C1 segment of cervical spinal cord (tissue), 14 donors: ENCODE data around the gene MBD6.
A peak's percentile ranks its signal among the peaks of the same experiment; 100 is the strongest.
"Not testable (repeated sequence)": the region's sequence is repeated elsewhere in the genome, so short reads cannot be mapped to it uniquely, and the experiment has no call there.

ENCODE experiments used
- DNase-seq, 14 donors: peaks; one replicate each; lab custom pipeline; 2025; lab: John Stamatoyannopoulos, UW

MBD6 gene

DNA sequence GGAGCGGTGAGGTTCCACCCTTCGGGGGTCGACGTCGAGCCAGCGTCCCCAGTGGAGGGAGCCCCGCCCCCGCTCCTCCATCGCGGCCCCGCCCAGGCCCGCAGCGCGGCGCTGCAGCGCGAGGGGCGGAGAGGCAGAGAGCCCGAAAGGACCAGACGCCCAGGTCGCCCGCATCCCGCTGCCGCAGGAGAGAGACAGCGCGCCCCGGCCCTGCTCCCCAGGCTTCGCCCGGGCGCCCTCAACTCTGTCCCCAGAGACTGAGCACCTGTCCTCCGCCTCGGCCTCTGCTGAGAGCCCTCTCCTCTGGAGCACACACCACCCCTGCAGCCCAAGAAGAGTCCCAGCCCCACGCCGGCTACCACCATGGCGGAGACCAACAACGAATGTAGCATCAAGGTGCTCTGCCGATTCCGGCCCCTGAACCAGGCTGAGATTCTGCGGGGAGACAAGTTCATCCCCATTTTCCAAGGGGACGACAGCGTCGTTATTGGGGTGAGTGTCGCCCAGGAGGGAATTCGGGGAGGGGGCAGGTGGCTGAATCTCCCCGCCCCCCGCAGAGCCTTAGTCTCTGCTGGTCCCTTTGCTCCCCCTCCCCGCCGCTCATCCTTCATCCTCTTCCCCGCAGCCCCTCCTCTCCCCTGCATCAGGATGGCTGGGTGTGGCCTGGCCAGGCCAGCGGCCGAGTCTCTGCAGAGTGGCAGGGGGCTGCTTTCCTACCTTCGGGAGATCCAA lies 27.5 kb downstream of the MBD6 start, which contains the start of gene KIF5A:
Gene KIF5A (plus strand): TSS at position 136 of the 732 bp plus-strand sequence. CDS start 228 bp downstream, at position 364.
- peak in 10 of 14 donors; percentile 3 to 71 (median 39) for DNase-seq

DNA sequence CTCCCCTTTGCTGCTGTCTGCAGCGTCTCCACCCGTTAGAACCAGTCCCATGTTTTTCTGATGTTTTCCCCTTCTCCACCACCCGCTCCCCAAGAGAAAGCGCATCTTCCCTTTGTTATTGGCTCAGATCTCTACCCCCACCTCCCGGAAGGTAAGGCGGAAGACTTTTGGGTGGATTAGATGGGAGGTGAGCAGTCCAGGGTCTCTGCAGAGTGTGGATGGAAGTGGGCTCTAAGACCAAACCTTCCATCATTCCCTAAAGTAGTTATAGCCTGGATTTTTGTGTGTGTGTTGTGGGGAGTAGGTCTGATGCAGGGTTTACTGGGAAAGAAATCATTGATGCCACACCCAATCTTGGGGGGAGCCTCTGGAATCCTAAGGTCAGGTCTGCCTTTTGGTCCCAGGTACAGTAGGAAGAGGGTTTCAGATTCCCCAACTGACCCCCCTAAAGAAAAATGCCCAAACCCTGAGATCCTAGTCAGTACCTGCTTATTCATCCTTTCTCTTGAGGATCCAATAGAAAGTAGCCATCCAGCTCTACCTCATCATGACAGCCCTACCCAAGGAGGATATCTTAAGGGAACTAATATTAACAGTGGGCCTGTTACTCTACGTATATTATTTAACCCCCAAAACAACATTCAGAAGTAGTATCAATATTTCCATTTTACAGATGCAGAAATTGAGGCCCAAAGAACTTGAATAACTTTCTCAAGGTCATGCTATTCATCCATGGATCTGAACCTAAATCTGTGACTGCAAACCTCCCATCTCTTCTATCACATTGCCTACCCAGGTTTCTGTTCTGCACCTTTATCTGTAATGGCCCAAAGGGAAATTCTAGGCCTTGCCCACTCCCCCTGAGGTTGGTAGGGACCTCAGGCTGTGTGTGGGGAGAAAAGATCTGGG lies 28.3 kb downstream of the MBD6 start:
- DNase-seq = peak in 1 of 14 donors; percentile 24

DNA sequence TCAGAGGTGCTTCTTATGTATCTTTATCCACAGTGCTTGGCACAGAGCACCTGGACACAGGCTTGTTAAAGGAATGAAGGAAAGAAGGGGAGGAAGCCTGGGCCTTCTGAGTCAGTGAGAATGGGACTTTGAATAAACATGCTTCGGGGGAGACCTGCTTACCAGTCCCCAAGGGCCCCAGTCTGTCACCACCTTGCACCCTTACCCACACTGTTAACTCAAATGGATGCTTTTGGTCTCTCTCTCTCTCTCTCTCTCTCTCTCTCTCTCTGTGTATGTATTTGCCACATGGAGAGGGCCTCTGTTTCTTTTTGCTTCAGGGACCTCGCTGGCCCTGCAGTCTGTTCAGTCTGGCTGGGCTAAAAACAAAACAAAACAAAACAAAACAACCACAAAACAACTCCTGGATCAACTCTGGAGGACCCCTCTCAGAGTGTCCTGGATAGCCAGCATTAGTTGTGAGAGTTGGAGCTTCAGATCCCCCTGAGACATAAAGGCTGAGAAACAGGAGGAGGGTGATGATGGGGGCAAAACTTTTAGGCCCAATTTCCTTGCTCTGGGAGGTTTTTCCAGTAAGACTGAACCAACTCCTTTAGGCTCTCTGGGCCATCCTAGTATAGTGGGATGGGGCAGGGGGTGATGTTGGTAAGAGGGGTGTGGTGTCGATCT lies 29.1 kb downstream of the MBD6 start:
- DNase-seq = no peak

DNA sequence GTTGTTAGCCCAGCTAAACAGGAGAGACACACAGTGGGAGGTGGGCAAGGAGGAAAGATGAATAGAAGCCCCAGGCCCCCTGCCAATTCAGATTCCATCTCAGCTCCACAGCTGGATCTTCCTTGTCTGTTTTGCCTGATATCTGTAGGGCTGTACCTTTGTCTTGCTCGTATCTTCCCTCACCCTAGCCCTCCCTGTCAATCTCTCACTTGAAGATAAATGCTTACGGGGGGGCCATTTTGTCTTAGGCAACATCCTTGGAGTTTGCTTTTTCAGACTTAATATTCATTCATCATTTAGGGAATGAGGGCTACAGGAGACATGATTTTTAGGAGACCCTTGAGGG lies 29.7 kb downstream of the MBD6 start:
- no peak for DNase-seq

DNA sequence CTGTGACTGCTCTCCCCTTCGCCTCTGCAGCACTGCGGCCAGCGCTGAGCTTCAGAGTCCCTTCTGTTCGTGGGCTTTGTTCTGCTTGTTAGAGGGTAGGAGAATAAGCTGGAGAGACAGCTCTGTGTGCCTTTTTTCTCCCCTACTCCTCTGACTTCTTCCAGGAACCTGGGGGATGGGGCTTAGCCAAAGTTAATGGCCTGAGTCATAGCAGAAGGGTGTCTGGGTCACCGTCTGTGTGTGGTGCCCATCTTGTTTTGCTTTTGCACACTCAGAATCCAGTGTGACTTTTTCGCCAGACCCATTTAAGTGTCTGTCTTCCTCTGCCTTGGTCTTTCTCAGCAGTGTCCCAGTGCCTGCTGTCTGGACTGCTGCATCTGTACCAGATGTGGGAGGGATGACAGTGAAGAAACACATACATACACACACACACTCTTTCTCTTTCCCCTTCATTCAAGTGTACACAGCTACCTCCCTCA lies 30.2 kb downstream of the MBD6 start:
- peak in 3 of 14 donors; percentile 8 for DNase-seq

DNA sequence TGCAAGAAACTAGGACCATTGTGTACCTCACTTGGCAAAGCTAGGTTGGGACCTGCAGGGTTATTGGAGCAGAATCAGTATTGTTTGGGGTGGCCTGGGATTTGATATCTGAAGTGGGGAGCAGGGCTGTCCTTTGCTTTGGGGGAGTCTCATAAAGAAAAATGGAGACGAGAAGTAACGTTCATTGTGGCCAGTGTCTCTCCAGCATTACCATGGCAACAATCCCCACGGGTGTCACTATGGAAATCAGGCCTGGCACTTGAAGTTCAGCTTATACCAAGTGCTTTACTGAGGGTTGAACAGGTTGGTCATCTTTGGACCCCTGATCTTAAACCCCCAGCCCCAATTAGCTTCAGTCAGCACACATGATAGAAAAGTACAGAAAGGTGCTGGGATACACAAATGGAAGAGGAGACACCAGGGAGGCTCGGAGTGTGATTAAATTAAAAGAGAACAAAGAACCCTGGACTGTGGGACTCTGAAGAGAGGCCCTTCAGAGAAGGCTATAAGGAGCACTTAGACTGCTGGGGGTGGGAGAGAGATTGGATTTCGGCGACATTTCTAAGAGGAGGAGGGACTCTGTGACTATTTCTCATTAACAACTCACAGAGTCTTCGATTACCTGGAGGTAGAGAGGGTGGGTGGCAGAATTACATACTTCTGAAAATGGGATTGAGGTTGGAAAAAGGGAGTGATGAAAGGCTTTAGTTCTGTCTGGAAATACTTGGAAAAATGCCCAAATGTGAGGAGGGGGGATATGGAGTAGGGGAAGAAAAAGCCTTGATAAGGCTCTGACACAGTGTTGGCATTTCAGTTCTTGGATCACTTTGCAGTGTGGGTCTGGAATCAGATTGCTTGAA lies 30.9 kb downstream of the MBD6 start:
- DNase-seq = peak in 1 of 14 donors; percentile 14

DNA sequence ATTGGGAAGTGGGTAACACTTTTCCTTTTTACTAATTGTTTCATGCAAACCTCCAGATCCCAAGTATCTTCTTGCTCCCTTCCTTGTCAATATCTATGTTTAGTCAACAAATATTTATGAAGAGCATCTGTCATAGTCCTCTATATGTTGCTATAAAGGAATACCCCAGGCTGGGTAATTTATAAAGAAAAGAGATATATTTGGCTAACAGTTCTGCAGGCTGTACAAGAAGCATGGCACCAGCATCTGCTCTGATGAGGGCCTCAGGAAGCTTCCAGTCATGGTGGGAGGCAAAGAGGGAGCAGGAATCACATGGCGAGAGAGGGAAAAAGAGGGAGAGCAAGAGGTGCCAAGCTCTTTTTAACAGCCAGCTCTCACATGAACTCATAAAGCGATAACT lies 31.8 kb downstream of the MBD6 start:
- no peak for DNase-seq

DNA sequence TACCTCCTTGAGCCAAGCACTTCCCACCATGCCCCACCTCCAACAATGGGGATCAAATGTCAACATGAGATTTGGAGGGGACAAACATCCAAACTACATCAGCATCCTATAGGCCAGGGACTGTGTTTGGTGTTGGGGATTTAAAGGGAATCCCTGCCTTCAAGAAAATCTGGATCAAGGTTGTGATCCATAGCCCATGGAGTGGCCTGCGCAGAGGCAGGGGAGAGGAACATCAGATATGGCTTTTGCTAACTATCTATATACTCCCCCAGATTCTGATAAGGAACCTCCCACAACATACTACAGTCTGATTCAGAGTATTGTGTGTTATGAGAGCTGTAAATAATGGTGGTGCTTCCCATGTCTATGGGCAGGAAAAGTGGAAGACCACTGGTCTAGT lies 32.3 kb downstream of the MBD6 start:
- no peak for DNase-seq

DNA sequence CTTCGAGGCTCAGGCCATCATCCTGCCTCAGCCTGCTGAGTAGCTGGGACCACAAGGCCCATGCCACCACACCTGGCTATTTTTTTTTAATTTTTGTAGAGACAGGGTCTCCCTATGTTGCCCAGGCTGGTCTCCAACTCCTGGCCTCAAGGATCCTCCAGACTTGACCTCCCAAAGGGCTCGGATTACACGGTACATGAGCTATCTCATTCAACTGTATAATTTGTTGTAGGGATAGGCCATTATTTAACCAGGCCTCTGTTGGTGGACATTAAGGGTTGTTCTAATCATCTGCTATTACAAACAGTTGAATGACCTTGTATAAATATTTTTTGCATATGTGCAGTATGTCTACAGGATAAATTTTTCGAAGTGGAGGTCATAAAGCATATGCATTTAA lies 36.2 kb downstream of the MBD6 start:
- no peak for DNase-seq

DNA sequence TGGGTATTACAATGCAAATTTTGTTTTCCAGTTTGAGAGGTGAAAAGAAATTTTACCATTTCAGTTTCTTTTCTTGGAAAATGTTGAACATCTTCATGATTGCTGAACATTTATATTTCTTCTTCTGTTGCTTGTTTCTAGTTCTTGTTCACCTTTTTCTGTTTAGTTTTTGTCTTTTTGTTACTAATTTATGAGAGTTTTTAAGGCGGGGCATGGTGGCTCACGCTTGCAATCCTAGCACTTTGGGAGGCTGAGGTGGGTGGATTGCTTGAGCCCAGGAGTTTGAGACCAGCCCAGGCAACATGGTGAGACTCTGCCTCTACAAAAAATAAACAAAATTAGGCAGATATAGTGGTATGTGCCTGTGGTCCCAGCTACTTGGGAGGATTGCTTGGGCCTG lies 37.9 kb downstream of the MBD6 start:
- no peak for DNase-seq

DNA sequence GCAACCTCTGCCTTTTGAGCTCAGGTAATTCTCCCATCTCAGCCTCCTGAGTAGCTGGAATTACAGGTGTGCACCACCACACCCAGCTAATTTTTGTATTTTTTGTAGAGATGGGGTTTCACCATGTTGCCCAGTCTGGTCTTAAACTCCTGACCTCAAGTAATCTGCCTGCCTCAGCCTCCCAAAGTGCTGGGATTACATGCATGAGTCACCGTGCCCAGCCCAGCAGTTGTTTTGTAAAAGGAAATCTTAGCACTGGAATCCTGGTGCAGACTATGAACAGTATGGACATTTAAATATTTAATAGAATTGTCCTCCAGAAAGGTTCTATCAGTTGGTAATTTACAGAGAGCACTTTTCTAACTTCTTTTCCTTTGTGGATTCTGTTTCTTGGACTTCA lies 38.5 kb downstream of the MBD6 start:
- DNase-seq = not testable (repeated sequence)

DNA sequence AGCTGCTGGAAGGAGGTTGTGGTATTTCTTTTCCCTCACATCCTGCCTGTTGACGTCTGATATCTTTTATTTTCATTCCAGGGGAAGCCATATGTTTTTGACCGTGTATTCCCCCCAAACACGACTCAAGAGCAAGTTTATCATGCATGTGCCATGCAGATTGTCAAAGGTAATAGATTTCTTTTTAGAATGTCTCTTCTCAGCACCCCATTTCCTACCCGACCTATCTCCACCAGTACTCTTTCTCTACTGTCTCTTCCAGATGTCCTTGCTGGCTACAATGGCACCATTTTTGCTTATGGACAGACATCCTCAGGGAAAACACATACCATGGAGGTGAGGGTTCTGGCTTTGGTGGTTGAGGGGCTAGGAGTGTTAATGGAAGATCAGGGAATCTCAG lies 40.7 kb downstream of the MBD6 start:
- no peak for DNase-seq

DNA sequence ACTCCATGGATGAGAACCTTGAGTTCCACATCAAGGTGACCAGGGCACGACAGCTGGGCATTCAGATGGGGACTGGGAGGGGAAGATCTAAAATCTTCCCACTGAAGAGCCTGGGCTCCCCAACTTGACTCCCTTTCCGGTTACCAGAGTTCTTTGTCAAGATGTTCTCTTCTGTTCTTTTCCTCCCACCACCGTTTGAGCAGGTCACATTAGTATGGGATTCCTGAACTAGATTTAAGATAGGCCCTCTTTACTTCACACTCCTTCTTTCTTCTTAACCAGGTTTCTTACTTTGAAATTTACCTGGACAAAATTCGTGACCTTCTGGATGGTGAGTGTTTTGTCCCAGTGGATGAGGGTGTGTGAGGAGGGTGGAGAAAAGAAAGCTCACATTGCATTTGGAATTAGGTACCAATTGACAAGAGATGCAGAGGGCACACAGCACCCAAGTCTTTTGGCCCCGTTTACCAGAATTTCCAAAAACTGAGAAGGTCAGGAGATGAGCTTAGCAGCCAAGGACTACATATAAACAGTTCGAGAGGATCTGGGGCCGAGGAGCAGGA lies 41.6 kb downstream of the MBD6 start:
- no peak for DNase-seq

DNA sequence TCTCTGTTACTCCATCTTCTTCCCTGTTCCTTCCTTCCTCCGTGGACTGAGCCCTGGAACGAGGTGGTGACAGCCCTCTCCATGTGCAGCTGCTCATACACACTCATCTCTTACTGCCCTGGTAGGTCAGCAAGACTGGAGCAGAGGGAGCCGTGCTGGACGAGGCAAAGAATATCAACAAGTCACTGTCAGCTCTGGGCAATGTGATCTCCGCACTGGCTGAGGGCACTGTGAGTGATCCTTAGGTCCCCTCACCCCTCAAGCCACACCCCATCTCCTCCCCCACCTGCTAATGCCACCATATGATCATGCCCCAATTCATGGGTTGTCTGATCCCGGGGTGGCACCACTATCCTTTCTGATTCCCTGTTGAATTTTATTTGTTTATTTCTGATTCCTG lies 46.2 kb downstream of the MBD6 start:
- DNase-seq = no peak

DNA sequence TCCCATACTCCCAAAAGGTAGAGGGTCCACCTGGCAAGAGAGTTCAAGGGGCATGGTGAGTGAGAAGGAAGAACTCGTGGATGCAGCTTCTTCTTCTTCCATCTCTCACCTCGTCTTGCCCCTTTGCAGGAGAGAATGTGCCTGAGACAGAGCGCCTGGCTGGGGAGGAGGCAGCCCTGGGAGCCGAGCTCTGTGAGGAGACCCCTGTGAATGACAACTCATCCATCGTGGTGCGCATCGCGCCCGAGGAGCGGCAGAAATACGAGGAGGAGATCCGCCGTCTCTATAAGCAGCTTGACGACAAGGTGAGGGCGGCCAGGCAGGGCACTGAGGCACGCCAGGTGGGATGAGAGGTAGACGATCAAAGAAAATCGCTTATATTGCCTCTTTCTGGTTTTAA lies 47.2 kb downstream of the MBD6 start:
- no peak for DNase-seq

DNA sequence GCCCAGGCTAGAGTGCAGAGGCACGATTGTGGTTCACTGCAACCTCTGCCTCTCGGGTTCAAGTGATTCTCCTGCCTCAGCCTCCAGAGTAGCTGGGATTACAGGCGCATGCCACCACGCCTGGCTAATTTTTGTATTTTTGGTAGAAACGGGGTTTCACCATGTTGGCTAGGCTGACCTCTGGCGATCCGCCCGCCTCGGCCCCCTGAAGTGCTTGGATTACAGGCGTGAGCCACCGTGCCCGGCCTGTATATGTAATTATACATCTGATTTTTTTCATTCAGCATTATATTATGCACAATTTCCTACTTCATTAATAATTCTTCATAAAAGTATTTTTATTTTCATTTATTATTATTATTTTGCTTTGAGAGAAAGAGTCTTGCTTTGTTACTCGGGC lies 47.8 kb downstream of the MBD6 start:
- not testable (repeated sequence) for DNase-seq

DNA sequence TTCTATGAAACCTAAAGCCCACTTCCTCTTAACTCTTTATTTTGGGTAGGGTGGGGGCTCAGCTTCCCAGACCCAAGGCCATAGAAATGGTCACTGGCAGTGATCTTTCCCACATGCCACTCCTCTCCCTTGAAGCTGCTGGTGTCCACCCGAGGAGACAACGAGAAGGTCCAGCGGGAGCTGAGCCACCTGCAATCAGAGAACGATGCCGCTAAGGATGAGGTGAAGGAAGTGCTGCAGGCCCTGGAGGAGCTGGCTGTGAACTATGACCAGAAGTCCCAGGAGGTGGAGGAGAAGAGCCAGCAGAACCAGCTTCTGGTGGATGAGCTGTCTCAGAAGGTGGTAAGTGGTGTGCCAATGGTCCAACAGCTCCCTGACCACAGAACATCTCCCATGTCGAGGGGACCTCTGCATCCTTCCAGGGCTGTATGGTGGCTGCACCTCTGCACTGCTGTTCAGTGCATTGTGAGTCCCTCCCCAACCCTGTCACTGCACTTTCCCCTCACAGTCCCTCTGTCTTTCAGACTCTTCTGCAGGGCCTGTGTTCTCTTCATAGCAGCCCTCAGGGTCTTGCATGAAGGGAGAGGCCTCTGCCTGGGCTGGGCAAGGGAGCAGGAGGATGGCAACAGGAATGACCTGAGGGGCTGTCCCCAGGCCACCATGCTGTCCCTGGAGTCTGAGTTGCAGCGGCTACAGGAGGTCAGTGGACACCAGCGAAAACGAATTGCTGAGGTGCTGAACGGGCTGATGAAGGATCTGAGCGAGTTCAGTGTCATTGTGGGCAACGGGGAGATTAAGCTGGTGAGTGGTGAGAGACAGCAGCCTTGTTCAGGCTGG lies 49.5 kb downstream of the MBD6 start:
- DNase-seq = no peak

DNA sequence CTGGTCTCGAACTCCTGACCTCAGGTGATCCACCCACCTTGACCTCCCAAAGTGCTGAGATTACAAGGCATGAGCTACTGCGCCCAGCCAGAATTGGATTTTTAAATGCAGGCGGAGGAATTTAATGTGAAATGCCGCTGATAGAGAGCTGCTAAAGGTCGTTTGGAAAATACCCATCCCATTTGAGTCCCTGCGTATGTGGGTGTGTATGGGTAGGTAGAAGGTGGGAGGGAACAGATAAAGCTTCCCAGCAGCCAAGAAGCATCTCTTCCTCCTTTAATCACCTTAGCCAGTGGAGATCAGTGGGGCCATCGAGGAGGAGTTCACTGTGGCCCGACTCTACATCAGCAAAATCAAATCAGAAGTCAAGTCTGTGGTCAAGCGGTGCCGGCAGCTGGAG lies 52.2 kb downstream of the MBD6 start:
- no peak for DNase-seq

DNA sequence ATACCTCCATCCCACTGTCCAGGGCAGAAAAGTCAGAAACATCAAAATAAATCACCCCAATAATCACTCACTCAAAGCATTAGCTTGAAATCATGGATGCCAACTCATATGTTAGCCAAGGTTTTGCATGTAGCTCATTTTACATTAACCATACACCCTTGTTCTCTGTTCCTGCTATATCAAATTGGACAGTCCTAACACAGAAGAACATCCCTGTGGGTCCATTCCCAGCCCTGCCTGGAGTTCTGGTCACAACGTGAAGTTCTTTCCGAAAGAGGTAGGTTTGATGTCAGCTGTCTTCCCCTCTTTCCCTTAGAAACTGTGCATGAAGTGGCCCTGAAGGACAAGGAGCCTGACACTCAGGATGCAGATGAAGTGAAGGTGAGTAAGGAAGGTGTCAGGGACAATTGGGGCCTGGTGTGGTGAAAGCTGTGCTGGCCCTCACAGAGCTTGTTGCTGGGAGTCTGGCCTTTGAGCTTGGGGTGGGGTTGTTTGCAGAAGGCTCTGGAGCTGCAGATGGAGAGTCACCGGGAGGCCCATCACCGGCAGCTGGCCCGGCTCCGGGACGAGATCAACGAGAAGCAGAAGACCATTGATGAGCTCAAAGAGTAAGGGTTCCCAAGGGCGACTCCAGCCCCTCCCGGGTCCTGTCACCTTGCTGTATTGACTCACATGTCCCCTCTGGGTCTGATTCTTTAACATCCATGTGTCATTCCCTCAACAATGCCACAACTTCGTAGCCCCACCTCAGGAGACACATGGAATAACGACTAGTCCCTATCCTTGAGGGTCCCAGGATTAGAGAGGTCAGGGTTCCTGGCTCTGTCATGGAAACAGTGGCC lies 53.4 kb downstream of the MBD6 start:
- no peak for DNase-seq
